Endothelial cell of umbilical vein (primary cell): ENCODE data around the gene TRIM71. TPM values are rescaled to one million over a fixed set of nuclear protein-coding genes. Genes with fewer than 3 reads are reported as not detected.

ENCODE experiments used
- BruUV-seq: library from RNA; stranded (reverse); fragments of 400-500 nt; replicated peaks from 2 replicates; lab custom pipeline; 2021; lab: Mats Ljungman, UMichigan
- CTCF ChIA-PET: fragments of 300-600, 350-600 bp; sonication (Branson Sonifier 250); formaldehyde crosslinking; loops from one replicate; lab custom pipeline; 2021; ENCODE audit warnings: antibody characterized with exemption, inconsistent platforms; lab: Charles Lee
- POLR2A ChIA-PET: fragments of 300-600, 350-600 bp; sonication (Branson Sonifier 250); formaldehyde crosslinking; loops from one replicate; lab custom pipeline; 2021; ENCODE audit warnings: antibody characterized with exemption, inconsistent platforms; lab: Charles Lee
- DNase-seq: peaks from one replicate; pipeline ENCODE4 v3.0.0-alpha.2; 2011; ENCODE audit warnings: low read depth, low spot score
- FAIRE-seq: peaks from 2 replicates; lab custom pipeline; 2011; peaks lifted over from hg19 to GRCh38; lab: Jason Lieb, UNC
- H2AFZ ChIP-seq: 2 replicates; pipeline ENCODE4 v1.6.0; 2012; ENCODE audit warnings: low read depth, low read length, control low read depth, inconsistent platforms
- H3K27ac ChIP-seq: 2 replicates; pipeline ENCODE4 v1.5.1; 2011; ENCODE audit warnings: low read depth, mild to moderate bottlenecking, control low read depth, low read length, moderate library complexity; ENCODE audit not compliant: insufficient read depth
- H3K27me3 ChIP-seq, 2 experiments: 2 replicates each; pipeline versions ENCODE4 v1.6.0 to v1.6.1; 2011; ENCODE audit warnings: low read length in 2 of 2, mixed read lengths in 1 of 2; ENCODE audit not compliant: control insufficient read depth in 2 of 2, insufficient read depth in 2 of 2
- H3K36me3 ChIP-seq, 2 experiments: 2 replicates in 1 of 2; 3 replicates in 1 of 2; pipeline ENCODE4 v1.5.1; 2011; ENCODE audit warnings: low read length in 2 of 2, mild to moderate bottlenecking in 1 of 2, moderate library complexity in 1 of 2; ENCODE audit not compliant: control insufficient read depth in 2 of 2, insufficient read depth in 2 of 2; ENCODE audit errors: extremely low read depth in 1 of 2
- H3K4me1 ChIP-seq: 3 replicates; pipeline ENCODE4 v1.5.1; 2011; ENCODE audit warnings: mild to moderate bottlenecking, low read length; ENCODE audit not compliant: control insufficient read depth, insufficient read depth; ENCODE audit errors: extremely low read depth
- H3K4me2 ChIP-seq: 2 replicates; pipeline ENCODE4 v1.6.1; 2011; ENCODE audit warnings: low read length, control low read depth, mixed read lengths; ENCODE audit not compliant: insufficient read depth
- H3K4me3 ChIP-seq, 3 experiments: fragments of 200-600 bp in 1 of 3; sonication (generic), shearing (Covaris generic) in 1 of 3; replicated peaks in 1 of 3; 2 replicates each; pipeline ENCODE4 v1.5.1; 2011 to 2016; ENCODE audit warnings: control low read depth in 3 of 3, low read length in 3 of 3, mild to moderate bottlenecking in 2 of 3, inconsistent platforms in 1 of 3, low read depth in 1 of 3, moderate library complexity in 1 of 3; ENCODE audit not compliant: insufficient read depth in 1 of 3
- H3K79me2 ChIP-seq: 2 replicates; pipeline ENCODE4 v1.6.0; 2012; ENCODE audit warnings: low read length, inconsistent platforms; ENCODE audit not compliant: control insufficient read depth, insufficient read depth
- H3K9ac ChIP-seq: replicated peaks from 2 replicates; pipeline ENCODE3; 2011; ENCODE audit warnings: low read length, control low read depth; ENCODE audit not compliant: insufficient read depth; ENCODE audit errors: extremely low read depth
- H3K9me1 ChIP-seq: replicated peaks from 3 replicates; pipeline ENCODE4 v1.6.0; 2011; ENCODE audit warnings: mild to moderate bottlenecking, low read length; ENCODE audit not compliant: control insufficient read depth, insufficient read depth; ENCODE audit errors: extremely low read depth
- H3K9me3 ChIP-seq: replicated peaks from 2 replicates; pipeline ENCODE4 v1.5.1; 2012; ENCODE audit warnings: low read length, inconsistent platforms; ENCODE audit not compliant: control insufficient read depth, insufficient read depth
- H4K20me1 ChIP-seq: replicated peaks from 2 replicates; pipeline ENCODE3; 2011; ENCODE audit warnings: mild to moderate bottlenecking, low read length; ENCODE audit not compliant: control insufficient read depth, insufficient read depth; ENCODE audit errors: extremely low read depth
- CTCF ChIP-seq, 2 donors: IDR thresholded peaks; 1 replicate in 1 of 2; 2 replicates in 1 of 2; pipeline ENCODE4 v1.5.1; 2011; ENCODE audit warnings: low read length in 2 of 2, mild to moderate bottlenecking in 2 of 2, moderate library complexity in 2 of 2, control low read depth in 1 of 2, inconsistent platforms in 1 of 2, low read depth in 1 of 2; ENCODE audit not compliant: insufficient read depth in 1 of 2; ENCODE audit errors: extremely low read depth in 1 of 2
- EZH2 ChIP-seq: IDR thresholded peaks from 2 replicates; pipeline ENCODE4 v1.6.1; 2012; ENCODE audit warnings: borderline replicate concordance, low read depth, mild to moderate bottlenecking, moderate library complexity, low read length, inconsistent platforms; ENCODE audit not compliant: severe bottlenecking
- FOS ChIP-seq: IDR thresholded peaks from 2 replicates; pipeline ENCODE4 v1.6.1; 2011; ENCODE audit warnings: mild to moderate bottlenecking, low read length, moderate library complexity, borderline replicate concordance; ENCODE audit not compliant: insufficient read depth
- GATA2 ChIP-seq: IDR thresholded peaks from 2 replicates; pipeline ENCODE4 v1.7.0; 2011; ENCODE audit warnings: low read depth, mild to moderate bottlenecking, moderate library complexity, mixed read lengths, low read length; ENCODE audit not compliant: insufficient read length, insufficient read depth
- JUN ChIP-seq: IDR thresholded peaks from 2 replicates; pipeline ENCODE4 v1.6.1; 2011; ENCODE audit warnings: borderline replicate concordance, low read depth; ENCODE audit not compliant: insufficient read length, insufficient read depth
- MAX ChIP-seq: IDR thresholded peaks from 2 replicates; pipeline ENCODE4 v1.6.1; 2011; ENCODE audit not compliant: insufficient read depth, insufficient read length
- MYC ChIP-seq: IDR thresholded peaks from one replicate; pipeline ENCODE4 v1.6.1; 2011; ENCODE audit warnings: mild to moderate bottlenecking, low read depth, low read length
- POLR2A ChIP-seq: IDR thresholded peaks from 2 replicates; pipeline ENCODE4 v1.6.1; 2012; ENCODE audit warnings: low read depth, mild to moderate bottlenecking, control low read depth, low read length
- POLR2AphosphoS5 ChIP-seq: IDR thresholded peaks from 2 replicates; pipeline ENCODE4 v1.6.1; 2012; ENCODE audit warnings: low read depth, mild to moderate bottlenecking, control low read depth, low read length, moderate library complexity; ENCODE audit not compliant: insufficient read depth
- dilution Hi-C: fragments of 300-500 bp; cut with MboI; formaldehyde crosslinking; loops from one replicate; pipeline ENCODE4 v1.15.0; 2019; ENCODE audit warnings: low sequenced_read_pairs; ENCODE audit not compliant: extremely low pct_ligation_motif_present
- intact Hi-C: fragments of 100-400 bp; cut with micrococcal nuclease; formaldehyde crosslinking; loops from one replicate; pipeline ENCODE4 v1.10.0; 2022
- polyA plus RNA-seq, 4 experiments: library from polyadenylated mRNA; depleted of rRNA in 3 of 4; stranded (reverse) in 3 of 4; unstranded in 1 of 4; fragments of >200 nt; gene quantifications; 2 replicates each; pipeline versions ENCODE4 v1.2.1 to v1.2.3, GENCODE V29; 2011 to 2012; ENCODE audit warnings: missing spikeins in 1 of 4
- total RNA-seq: library from RNA; stranded (reverse); gene quantifications from 2 replicates; pipeline ENCODE4 v1.2.3, GENCODE V29; 2021

Gene TRIM71
- total and polyA plus RNA-seq, 2 donors (not counting 3 experiments of a cell fraction or from before 2014, with no cell fraction given): not detected

- dilution Hi-C loops (no loop called here), intact Hi-C loops (no loop called here)
- no TSS peak for BruUV-seq
- FAIRE-seq: no peak
- no peak overlapping the region for H3K4me3 ChIP-seq
- H3K9me1 ChIP-seq: no peaks in the 10 kb centered on the region
- TF ChIP-seq POLR2AphosphoS5 (no peak), CTCF (IDR thresholded peaks at IDR 0.05; ENCODE audit: extremely low read depth in 1 of 2, insufficient read depth in 1 of 2, low read depth in 1 of 2, low read length in 2 of 2) (no peak), GATA2 (no peak), MYC (no peak), POLR2A (no peak), JUN (no peak), EZH2 (no peak), FOS (no peak), MAX (no peak)
- H3K9me3 ChIP-seq: no peaks in the 10 kb centered on the region
- H3K27me3 ChIP-seq: peaks cover 14 to 26% of the 10 kb centered on the region in 2 experiments
- H3K4me1 ChIP-seq: no peaks in the 10 kb centered on the region
- no peak overlapping the region for H2AFZ ChIP-seq
- no peak for DNase-seq
- CTCF ChIA-PET: no interaction called here
- H3K36me3 ChIP-seq: no peaks in the 10 kb centered on the region
- H4K20me1 ChIP-seq: no peaks in the 10 kb centered on the region
- no peak overlapping the region for H3K27ac ChIP-seq
- no peak overlapping the region for H3K4me2 ChIP-seq
- H3K9ac ChIP-seq: no peak overlapping the region
- POLR2A ChIA-PET: no interaction called here
- H3K79me2 ChIP-seq: no peaks in the 10 kb centered on the region
Observed at GRCh38 chr3:32890420-32891276, 72.9 kb downstream of the TRIM71 start.
